Neuron (in vitro differentiated cells): ENCODE data around the gene OLA1.

Experiments
- H2AFZ ChIP-seq: one replicate; pipeline ENCODE4 v1.6.1; 2013; ENCODE audit warnings: low read depth, mild to moderate bottlenecking, inconsistent platforms, low read length, moderate library complexity
- H3K27me3 ChIP-seq: one replicate; pipeline ENCODE4 v1.6.1; 2013; ENCODE audit warnings: low read length; ENCODE audit not compliant: insufficient read depth
- H3K36me3 ChIP-seq: one replicate; pipeline ENCODE4 v1.6.1; 2013; ENCODE audit warnings: low read length; ENCODE audit not compliant: insufficient read depth
- H3K4me1 ChIP-seq: one replicate; pipeline ENCODE4 v1.6.1; 2013; ENCODE audit warnings: low read length; ENCODE audit not compliant: insufficient read depth
- H3K4me3 ChIP-seq: 2 replicates; pipeline ENCODE4 v1.5.1; 2013; ENCODE audit warnings: mild to moderate bottlenecking, low read length, moderate library complexity
- H3K9me3 ChIP-seq: one replicate; pipeline ENCODE4 v1.6.1; 2013; ENCODE audit warnings: low read length

Gene OLA1

GRCh38 chr2:174121175-174121574, 127.2 kb downstream of the OLA1 start:
- Histone ChIP-seq H3K27me3 (no peaks in the 10 kb centered on the region), H2AFZ (no peak overlapping the region), H3K4me1 (peaks cover 38% of the 10 kb centered on the region), H3K4me3 (no peak overlapping the region), H3K36me3 (peaks cover 8% of the 10 kb centered on the region), H3K9me3 (no peaks in the 10 kb centered on the region)

DNA sequence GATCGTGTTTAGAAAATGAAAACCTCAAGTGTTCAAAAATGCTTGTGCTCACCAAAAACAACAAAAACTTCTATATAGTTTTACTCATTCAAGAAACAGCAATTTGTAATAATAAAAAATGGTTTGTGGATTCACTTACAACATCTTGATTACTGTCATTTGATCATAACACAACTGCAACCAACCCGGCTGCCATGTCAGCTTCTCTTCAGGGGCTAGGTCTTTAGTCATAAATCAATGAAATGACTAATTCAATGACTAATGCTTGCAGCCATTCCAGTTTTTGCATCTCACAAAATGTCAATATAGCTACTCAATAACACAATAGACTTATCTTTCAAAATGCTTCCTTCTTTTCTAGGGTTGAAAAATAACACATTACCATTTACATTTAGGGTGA, 128.0 kb downstream of the OLA1 start:
- Histone ChIP-seq H2AFZ (no peak overlapping the region), H3K4me3 (no peak overlapping the region), H3K4me1 (peaks cover 31% of the 10 kb centered on the region), H3K9me3 (no peaks in the 10 kb centered on the region), H3K36me3 (peaks cover 8% of the 10 kb centered on the region), H3K27me3 (no peaks in the 10 kb centered on the region)

DNA sequence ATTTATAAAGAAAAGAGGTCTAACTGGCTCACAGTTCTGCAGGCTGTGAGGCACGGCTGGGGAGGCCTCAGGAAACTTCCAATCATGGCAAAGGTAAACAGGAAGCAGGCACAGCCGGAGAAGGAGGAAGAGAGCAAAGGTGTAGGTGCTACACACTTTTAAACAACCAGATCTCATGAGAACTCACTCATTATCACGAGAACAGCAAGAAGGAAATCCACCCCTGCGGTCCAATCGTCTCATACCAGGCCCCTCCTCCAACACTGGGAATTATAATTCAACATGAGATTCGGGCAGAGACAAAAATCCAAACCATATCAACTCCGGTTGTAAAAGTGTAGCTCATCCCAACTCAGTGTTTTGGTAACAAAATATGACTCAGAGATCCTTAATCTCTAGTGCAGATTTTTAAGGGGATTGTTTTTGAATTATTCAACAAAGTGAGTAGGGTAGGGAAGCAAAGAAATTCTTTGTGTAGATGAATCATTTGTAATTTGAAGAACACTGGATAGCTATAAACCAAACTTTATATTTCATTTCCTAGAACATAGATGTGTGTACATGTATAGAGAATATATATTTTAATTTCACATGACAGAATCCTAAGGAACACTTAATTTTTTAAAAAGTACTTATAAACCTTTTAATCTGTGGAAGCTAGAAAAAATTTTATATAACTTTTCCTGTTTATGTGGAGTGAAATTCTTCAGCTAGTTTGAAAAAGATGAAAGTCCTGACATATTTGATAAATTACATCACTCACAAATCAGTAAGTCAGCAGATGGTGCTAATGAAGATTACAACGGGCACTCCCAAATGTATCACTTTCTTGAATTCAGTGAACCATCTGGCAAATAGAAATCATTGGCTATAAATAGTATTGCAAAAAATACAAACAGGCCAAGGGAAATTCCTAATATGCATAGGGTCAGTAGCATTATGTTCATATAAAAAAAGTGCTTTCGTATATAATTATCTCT, 130.1 kb downstream of the OLA1 start:
- H3K4me1 ChIP-seq = peaks cover 13% of the 10 kb centered on the region
- H2AFZ ChIP-seq = no peak overlapping the region
- no peak overlapping the region for H3K4me3 ChIP-seq
- H3K27me3 ChIP-seq = no peaks in the 10 kb centered on the region
- no peaks in the 10 kb centered on the region for H3K9me3 ChIP-seq
- H3K36me3 ChIP-seq = peaks cover 12% of the 10 kb centered on the region

GRCh38 chr2:174112073-174112472, 136.3 kb downstream of the OLA1 start:
- H3K36me3 ChIP-seq = peaks cover 4% of the 10 kb centered on the region
- no peak overlapping the region for H3K4me3 ChIP-seq
- H3K4me1 ChIP-seq = no peaks in the 10 kb centered on the region
- no peaks in the 10 kb centered on the region for H3K9me3 ChIP-seq
- H3K27me3 ChIP-seq = no peaks in the 10 kb centered on the region
- H2AFZ ChIP-seq = no peak overlapping the region

- Histone ChIP-seq H3K27me3 (no peaks in the 10 kb centered on the region), H3K9me3 (no peaks in the 10 kb centered on the region), H3K4me3 (no peak overlapping the region), H3K36me3 (no peaks in the 10 kb centered on the region), H3K4me1 (no peaks in the 10 kb centered on the region), H2AFZ (no peak overlapping the region)
Observed at GRCh38 chr2:174108579-174108978, 139.8 kb downstream of the OLA1 start.

- Histone ChIP-seq H3K4me1 (no peaks in the 10 kb centered on the region), H3K36me3 (no peaks in the 10 kb centered on the region), H2AFZ (no peak overlapping the region), H3K27me3 (no peaks in the 10 kb centered on the region), H3K4me3 (no peak overlapping the region), H3K9me3 (no peaks in the 10 kb centered on the region)
Observed at GRCh38 chr2:174106736-174107135, 141.6 kb downstream of the OLA1 start.

DNA sequence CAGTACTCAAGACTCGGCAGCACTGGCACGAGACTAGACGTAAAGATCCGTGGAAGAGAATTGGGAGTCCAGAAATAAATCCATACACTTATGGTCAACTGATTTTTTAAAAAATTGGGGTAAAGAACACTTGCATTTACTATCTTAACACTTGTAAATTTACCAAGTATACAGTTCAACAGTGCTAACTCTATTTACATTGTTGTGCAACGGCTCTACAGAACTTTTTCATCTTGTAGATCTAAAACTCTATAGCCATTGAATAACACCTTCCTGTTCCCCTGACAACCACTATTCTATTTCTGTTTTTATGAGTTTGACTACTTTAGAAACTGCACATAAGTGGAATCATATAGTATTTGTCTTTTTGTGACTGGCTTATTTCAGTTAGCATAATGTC, 153.8 kb downstream of the OLA1 start:
- H3K27me3 ChIP-seq = no peaks in the 10 kb centered on the region
- H3K36me3 ChIP-seq = peaks cover 7% of the 10 kb centered on the region
- H3K9me3 ChIP-seq = no peaks in the 10 kb centered on the region
- H2AFZ ChIP-seq = no peak overlapping the region
- H3K4me1 ChIP-seq = no peaks in the 10 kb centered on the region
- H3K4me3 ChIP-seq = no peak overlapping the region

GRCh38 chr2:174090476-174090875, 157.9 kb downstream of the OLA1 start:
- no peak overlapping the region for H3K4me3 ChIP-seq
- H3K4me1 ChIP-seq = no peaks in the 10 kb centered on the region
- H3K36me3 ChIP-seq = peaks cover 9% of the 10 kb centered on the region
- no peaks in the 10 kb centered on the region for H3K27me3 ChIP-seq
- H2AFZ ChIP-seq = no peak overlapping the region
- peaks cover 10% of the 10 kb centered on the region for H3K9me3 ChIP-seq

DNA sequence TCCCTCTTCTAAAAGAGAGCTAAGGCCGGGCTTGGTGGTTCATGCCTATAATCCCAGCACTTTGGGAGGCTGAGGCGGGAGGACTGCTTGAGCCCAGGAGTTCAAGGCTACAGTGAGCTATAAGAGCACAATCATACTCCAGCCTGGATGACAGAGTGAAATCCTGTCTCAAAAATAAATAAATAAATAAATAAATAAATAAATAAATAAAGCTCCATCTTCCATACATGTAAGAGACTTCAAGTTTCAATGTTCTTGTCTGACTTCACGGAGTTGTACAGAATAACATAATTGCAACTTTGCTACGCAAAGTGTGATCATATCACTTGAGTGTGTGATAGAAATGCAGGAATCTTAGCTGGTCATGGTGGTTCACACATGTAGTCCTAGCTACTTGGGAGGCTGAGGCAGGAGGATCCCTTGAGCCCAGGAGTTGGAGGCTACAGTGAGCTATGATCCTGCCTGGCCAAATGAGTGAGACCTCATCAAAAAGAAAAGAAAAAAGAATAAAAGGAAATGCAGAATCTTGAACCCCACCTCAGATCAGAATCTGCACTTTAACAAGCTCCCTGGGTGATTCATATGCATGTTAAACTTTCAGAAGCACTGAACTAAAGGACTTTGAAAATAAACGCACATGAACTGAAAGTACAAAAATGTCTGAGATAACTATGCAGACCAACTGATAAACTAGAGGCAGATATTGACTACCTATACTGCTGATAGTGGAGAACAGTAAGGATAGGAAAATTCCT, 159.4 kb downstream of the OLA1 start:
- Histone ChIP-seq H3K36me3 (peaks cover 5% of the 10 kb centered on the region), H3K4me3 (no peak overlapping the region), H3K9me3 (peaks cover 10% of the 10 kb centered on the region), H2AFZ (no peak overlapping the region), H3K27me3 (no peaks in the 10 kb centered on the region), H3K4me1 (peaks cover 4% of the 10 kb centered on the region)

DNA sequence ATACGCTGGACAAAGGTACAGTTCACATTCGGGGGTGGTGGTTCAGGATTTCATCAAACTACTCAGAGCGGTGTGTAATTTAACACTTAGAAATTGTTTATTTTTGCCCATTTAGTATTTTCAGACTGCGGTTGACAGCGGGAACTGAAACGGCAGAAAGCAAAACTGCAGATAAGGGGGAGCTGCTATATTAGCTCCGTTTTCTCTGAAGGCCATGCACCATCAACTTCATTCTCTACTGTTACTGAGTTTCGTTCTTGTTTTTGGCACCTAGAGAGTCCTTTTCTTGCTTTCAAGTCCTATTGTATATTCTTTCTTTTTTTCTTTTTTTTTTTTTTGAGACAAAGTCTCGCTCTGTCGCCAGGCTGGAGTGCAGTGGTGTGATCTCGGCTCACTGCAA, 161.6 kb downstream of the OLA1 start:
- Histone ChIP-seq H2AFZ (no peak overlapping the region), H3K9me3 (peaks cover 10% of the 10 kb centered on the region), H3K36me3 (peaks cover 5% of the 10 kb centered on the region), H3K4me3 (no peak overlapping the region), H3K27me3 (no peaks in the 10 kb centered on the region), H3K4me1 (peaks cover 18% of the 10 kb centered on the region)

- H2AFZ ChIP-seq = no peak overlapping the region
- peaks cover 21% of the 10 kb centered on the region for H3K4me1 ChIP-seq
- no peaks in the 10 kb centered on the region for H3K27me3 ChIP-seq
- H3K4me3 ChIP-seq = no peak overlapping the region
- peaks cover 5% of the 10 kb centered on the region for H3K36me3 ChIP-seq
- peaks cover 10% of the 10 kb centered on the region for H3K9me3 ChIP-seq
Observed at GRCh38 chr2:174085781-174086180, 162.6 kb downstream of the OLA1 start.

GRCh38 chr2:174083843-174084458, 164.4 kb downstream of the OLA1 start:
- Histone ChIP-seq H3K9me3 (peaks cover 9% of the 10 kb centered on the region), H3K36me3 (peaks cover 2% of the 10 kb centered on the region), H3K27me3 (no peaks in the 10 kb centered on the region), H2AFZ (no peak overlapping the region), H3K4me1 (peaks cover 33% of the 10 kb centered on the region), H3K4me3 (no peak overlapping the region)

GRCh38 chr2:174080672-174081121, 167.6 kb downstream of the OLA1 start:
- Histone ChIP-seq H3K27me3 (no peaks in the 10 kb centered on the region), H3K4me3 (no peak overlapping the region), H3K36me3 (no peaks in the 10 kb centered on the region), H3K4me1 (peaks cover 50% of the 10 kb centered on the region), H3K9me3 (no peaks in the 10 kb centered on the region), H2AFZ (no peak overlapping the region)
